Mesenchymal stem cell (in vitro differentiated cells and primary cell): ENCODE data around the gene CDK12.
"Not testable (repeated sequence)": the region's sequence is repeated elsewhere in the genome, so short reads cannot be mapped to it uniquely, and the experiment has no call there.

Experiments
- DNase-seq: peaks from one replicate; pipeline ENCODE4 v3.0.0-alpha.2; 2013
- H2AFZ ChIP-seq: one replicate; pipeline ENCODE4 v1.6.1; 2013; ENCODE audit warnings: low read depth, mild to moderate bottlenecking, control low read depth, inconsistent platforms, low read length, moderate library complexity
- H2AK5ac ChIP-seq: 2 replicates; pipeline ENCODE4 v1.6.1; 2013; ENCODE audit warnings: low read length, moderate library complexity, mild to moderate bottlenecking, inconsistent platforms; ENCODE audit not compliant: severe bottlenecking
- H2BK120ac ChIP-seq: one replicate; pipeline ENCODE4 v1.6.1; 2013; ENCODE audit warnings: low read depth, mild to moderate bottlenecking, inconsistent platforms, low read length, moderate library complexity
- H2BK12ac ChIP-seq, 2 experiments: one replicate each; pipeline ENCODE4 v1.6.1; 2013; ENCODE audit warnings: inconsistent platforms in 2 of 2, low read length in 2 of 2, mild to moderate bottlenecking in 2 of 2, moderate library complexity in 2 of 2, control low read depth in 1 of 2
- H2BK15ac ChIP-seq: one replicate; pipeline ENCODE4 v1.6.1; 2013; ENCODE audit warnings: mild to moderate bottlenecking, low read depth, inconsistent platforms; ENCODE audit not compliant: poor library complexity, severe bottlenecking
- H2BK5ac ChIP-seq: 2 replicates; pipeline ENCODE4 v1.6.1; 2013; ENCODE audit warnings: low read depth, mild to moderate bottlenecking, low read length, control low read depth, inconsistent platforms; ENCODE audit not compliant: poor library complexity, severe bottlenecking
- H3K14ac ChIP-seq, 2 experiments: one replicate each; pipeline ENCODE4 v1.6.1; 2013; ENCODE audit warnings: inconsistent platforms in 2 of 2, low read length in 2 of 2, control low read depth in 1 of 2, mild to moderate bottlenecking in 1 of 2, moderate library complexity in 1 of 2
- H3K18ac ChIP-seq, 2 experiments: one replicate each; pipeline ENCODE4 v1.6.1; 2013; ENCODE audit warnings: inconsistent platforms in 2 of 2, low read length in 2 of 2, control low read depth in 1 of 2, low read depth in 1 of 2, mild to moderate bottlenecking in 1 of 2
- H3K23ac ChIP-seq, 2 experiments: one replicate each; pipeline ENCODE4 v1.6.1; 2013; ENCODE audit warnings: inconsistent platforms in 2 of 2, low read length in 2 of 2, mild to moderate bottlenecking in 2 of 2, moderate library complexity in 2 of 2, control low read depth in 1 of 2
- H3K27ac ChIP-seq: 2 replicates; pipeline ENCODE4 v1.5.1; 2013; ENCODE audit warnings: mild to moderate bottlenecking, moderate library complexity, low read length, control low read depth, inconsistent platforms; ENCODE audit not compliant: poor library complexity, severe bottlenecking
- H3K27me3 ChIP-seq, 2 experiments: 2 replicates each; pipeline versions ENCODE4 v1.6.1 to v1.7.0; 2013; ENCODE audit warnings: low read length in 2 of 2, mild to moderate bottlenecking in 2 of 2, moderate library complexity in 2 of 2, control low read depth in 1 of 2, inconsistent platforms in 1 of 2; ENCODE audit not compliant: control insufficient read depth in 1 of 2, insufficient read depth in 1 of 2
- H3K36me3 ChIP-seq, 2 experiments: 2 replicates each; pipeline versions ENCODE4 v1.6.1 to v1.7.0; 2013; ENCODE audit warnings: low read length in 2 of 2, control low read depth in 1 of 2, inconsistent platforms in 1 of 2, low read depth in 1 of 2, mild to moderate bottlenecking in 1 of 2; ENCODE audit not compliant: insufficient read depth in 2 of 2, control insufficient read depth in 1 of 2
- H3K4ac ChIP-seq, 2 experiments: one replicate each; pipeline ENCODE4 v1.6.1; 2013; ENCODE audit warnings: inconsistent platforms in 2 of 2, low read length in 2 of 2, mild to moderate bottlenecking in 2 of 2, moderate library complexity in 2 of 2, control low read depth in 1 of 2, low read depth in 1 of 2
- H3K4me1 ChIP-seq: 2 replicates; pipeline ENCODE4 v1.6.1; 2013; ENCODE audit warnings: low read depth, low read length, control low read depth; ENCODE audit not compliant: control insufficient read depth, insufficient read depth
- H3K4me2 ChIP-seq: 2 replicates; pipeline ENCODE4 v1.6.1; 2013; ENCODE audit warnings: low read length, mild to moderate bottlenecking, inconsistent platforms; ENCODE audit not compliant: poor library complexity, severe bottlenecking
- H3K4me3 ChIP-seq, 2 experiments: 2 replicates each; pipeline versions ENCODE4 v1.5.1 to v1.7.0; 2013; ENCODE audit warnings: low read length in 2 of 2, mild to moderate bottlenecking in 2 of 2, control low read depth in 1 of 2, low read depth in 1 of 2; ENCODE audit not compliant: insufficient read depth in 1 of 2
- H3K79me1 ChIP-seq: replicated peaks from 2 replicates; pipeline ENCODE4 v1.6.1; 2013; ENCODE audit warnings: mild to moderate bottlenecking, control low read depth, low read length, inconsistent platforms; ENCODE audit not compliant: poor library complexity, severe bottlenecking
- H3K9ac ChIP-seq: 2 replicates; pipeline ENCODE4 v1.7.0; 2013; ENCODE audit warnings: mild to moderate bottlenecking, low read length, moderate library complexity
- H3K9me3 ChIP-seq: 2 replicates; pipeline ENCODE4 v1.7.0; 2013; ENCODE audit warnings: mild to moderate bottlenecking, low read length; ENCODE audit not compliant: control insufficient read depth
- H4K8ac ChIP-seq: one replicate; pipeline ENCODE4 v1.6.1; 2013; ENCODE audit warnings: inconsistent platforms, mild to moderate bottlenecking, low read length, moderate library complexity
- H4K91ac ChIP-seq: one replicate; pipeline ENCODE4 v1.6.1; 2013; ENCODE audit warnings: mild to moderate bottlenecking, low read length, inconsistent platforms
- WGBS: methylation state at CpG from one replicate; pipeline ENCODE4 v1.1.7; 2013; ENCODE audit warnings: mixed read lengths; 5-methylcytosine and 5-hydroxymethylcytosine counted together

Gene CDK12

GRCh38 chr17:39455919-39456318 is 5.4 kb upstream of the CDK12 start:
- no peak overlapping the region for H3K23ac ChIP-seq
- H4K8ac ChIP-seq = no peak overlapping the region
- no peak overlapping the region for H3K9ac ChIP-seq
- H2BK120ac ChIP-seq = no peak overlapping the region
- no peak for DNase-seq
- H2BK5ac ChIP-seq = no peak overlapping the region
- no peak overlapping the region for H3K27ac ChIP-seq
- no peak overlapping the region for H2BK12ac ChIP-seq
- no peaks in the 10 kb centered on the region for H3K36me3 ChIP-seq
- no peak overlapping the region for H3K14ac ChIP-seq
- no peak overlapping the region for H3K4me2 ChIP-seq
- H3K4ac ChIP-seq = no peak overlapping the region
- H3K4me3 ChIP-seq = no peak overlapping the region
- no peak overlapping the region for H2AK5ac ChIP-seq
- no peak overlapping the region for H4K91ac ChIP-seq
- WGBS = 97% methylated on average over 4 of the region's 4 CpGs
- H3K79me1 ChIP-seq = no peaks in the 10 kb centered on the region
- H3K9me3 ChIP-seq = no peaks in the 10 kb centered on the region
- H3K27me3 ChIP-seq = no peaks in the 10 kb centered on the region
- H2BK15ac ChIP-seq = no peak overlapping the region
- peaks cover 1% of the 10 kb centered on the region for H3K4me1 ChIP-seq
- H2AFZ ChIP-seq = no peak overlapping the region
- no peak overlapping the region for H3K18ac ChIP-seq

- peak overlapping the region; percentile 100 for H3K9ac ChIP-seq
- peak overlapping the region; percentile 74 for H3K4me2 ChIP-seq
- H3K27me3 ChIP-seq = no peaks in the 10 kb centered on the region
- peak overlapping the region in 1 of 2 experiments; percentile 31 for H3K23ac ChIP-seq
- no peak overlapping the region for H3K14ac ChIP-seq
- H3K9me3 ChIP-seq = no peaks in the 10 kb centered on the region
- H2BK120ac ChIP-seq = no peak overlapping the region
- DNase-seq = no peak
- H3K36me3 ChIP-seq = peaks cover 0 to 5% of the 10 kb centered on the region in 2 experiments
- no peak overlapping the region for H4K91ac ChIP-seq
- H3K4me1 ChIP-seq = peaks cover 4% of the 10 kb centered on the region
- no peak overlapping the region for H2BK15ac ChIP-seq
- H4K8ac ChIP-seq = no peak overlapping the region
- H3K18ac ChIP-seq = peak overlapping the region in 1 of 2 experiments; percentile 88
- peak overlapping the region; percentile 72 to 87 for H3K4me3 ChIP-seq
- peak overlapping the region; percentile 1 to 59 for H3K4ac ChIP-seq
- under 1% methylated on average over 30 of the region's 34 CpGs for WGBS
- H3K27ac ChIP-seq = peak overlapping the region; percentile 88
- no peak overlapping the region for H2AFZ ChIP-seq
- no peaks in the 10 kb centered on the region for H3K79me1 ChIP-seq
- no peak overlapping the region for H2BK5ac ChIP-seq
- no peak overlapping the region for H2AK5ac ChIP-seq
- H2BK12ac ChIP-seq = no peak overlapping the region
Observed at GRCh38 chr17:39461926-39462569, 762 bp downstream of the CDK12 start.

- Histone ChIP-seq H3K4me3 (peak overlapping the region; percentile 69 to 87), H3K4ac (no peak overlapping the region), H3K4me2 (peak overlapping the region; percentile 74), H3K23ac (no peak overlapping the region), H3K9ac (peak overlapping the region; percentile 100), H2BK15ac (no peak overlapping the region), H3K4me1 (peaks cover 4% of the 10 kb centered on the region), H2AFZ (no peak overlapping the region), H3K79me1 (no peaks in the 10 kb centered on the region), H2AK5ac (no peak overlapping the region), H2BK120ac (no peak overlapping the region), H3K27me3 (no peaks in the 10 kb centered on the region), H4K8ac (no peak overlapping the region), H3K18ac (no peak overlapping the region), H2BK12ac (peak overlapping the region in 1 of 2 experiments; percentile 49), H3K36me3 (peaks cover 0 to 10% of the 10 kb centered on the region in 2 experiments), H3K9me3 (no peaks in the 10 kb centered on the region), H3K14ac (peak overlapping the region in 1 of 2 experiments; percentile 61), H2BK5ac (no peak overlapping the region), H4K91ac (no peak overlapping the region), H3K27ac (no peak overlapping the region)
- WGBS = 5% methylated on average over 28 of the region's 28 CpGs
- peak; percentile 36 for DNase-seq
Observed at GRCh38 chr17:39462631-39463375, 1.5 kb downstream of the CDK12 start.

- H2BK15ac ChIP-seq, H3K27me3 ChIP-seq, H3K4me1 ChIP-seq, H3K79me1 ChIP-seq, H3K23ac ChIP-seq, DNase-seq, H2BK5ac ChIP-seq, H3K9me3 ChIP-seq, H2AK5ac ChIP-seq, H4K91ac ChIP-seq, H2BK120ac ChIP-seq, H2AFZ ChIP-seq, H3K18ac ChIP-seq, H3K4ac ChIP-seq, H2BK12ac ChIP-seq, H3K14ac ChIP-seq, H3K27ac ChIP-seq, H4K8ac ChIP-seq: not testable (repeated sequence)
- Histone ChIP-seq H3K4me3 (peak overlapping the region in 1 of 2 experiments; percentile 87), H3K36me3 (peaks cover 3 to 17% of the 10 kb centered on the region in 2 experiments), H3K9ac (peak overlapping the region; percentile 100), H3K4me2 (peak overlapping the region; percentile 74)
- 94% methylated on average over 11 of the region's 11 CpGs for WGBS
Observed at GRCh38 chr17:39464639-39465181, 3.4 kb downstream of the CDK12 start.
